Left ventricle myocardium inferior (tissue), 1 donor: ENCODE results near the gene KIF16B. TPM values are rescaled to one million over a fixed set of nuclear protein-coding genes. Genes with fewer than 3 reads are reported as not detected.

ENCODE experiments used
- DNase-seq: peaks from one replicate; pipeline ENCODE4 v3.0.0-alpha.2; 2020
- H3K27ac ChIP-seq: fragments of 200-600 bp; replicated peaks from 2 replicates; pipeline ENCODE4 v1.8.0; 2021
- H3K27me3 ChIP-seq: fragments of 200-600 bp; 2 replicates; pipeline ENCODE4 v1.8.0; 2021; ENCODE audit warnings: low read depth
- H3K36me3 ChIP-seq: fragments of 200-600 bp; 2 replicates; pipeline ENCODE4 v1.8.0; 2021
- H3K4me1 ChIP-seq: fragments of 200-600 bp; 2 replicates; pipeline ENCODE4 v1.8.0; 2021
- H3K4me3 ChIP-seq: fragments of 200-600 bp; 2 replicates; pipeline ENCODE4 v1.8.0; 2021; ENCODE audit warnings: mild to moderate bottlenecking, moderate library complexity
- H3K9me3 ChIP-seq: fragments of 200-600 bp; replicated peaks from 2 replicates; pipeline ENCODE4 v1.8.0; 2021
- CTCF ChIP-seq: fragments of 200-600 bp; IDR thresholded peaks from 2 replicates; pipeline ENCODE4 v1.8.0; 2021; ENCODE audit warnings: antibody characterized with exemption, mild to moderate bottlenecking, borderline replicate concordance
- intact Hi-C: fragments of 100-400 bp; cut with micrococcal nuclease; formaldehyde crosslinking; loops from one replicate; pipeline ENCODE4 v1.11.0; 2022
- total RNA-seq: library from RNA; stranded (reverse); fragmentation: NEBNext Ultra II Directional; extraction: Animal tissue kit (Norgen Biotek cat#: 25700); gene quantifications from one replicate; pipeline ENCODE4 v1.2.1, GENCODE V29; 2021
- donor health status: DM: no; HTN: yes; CAD: no; lungs with severe emphysema.

Gene KIF16B
- total RNA-seq, 1 donor from 2014 or later = 16.4 TPM

- peaks cover 1% of the 10 kb centered on the region for H3K36me3 ChIP-seq
- no peak for DNase-seq
- TF ChIP-seq CTCF = no peak
- H3K9me3 ChIP-seq = peaks cover 7% of the 10 kb centered on the region
- no peak overlapping the region for H3K27ac ChIP-seq
- no peaks in the 10 kb centered on the region for H3K4me1 ChIP-seq
- intact Hi-C loops = no loop called here
- no peaks in the 10 kb centered on the region for H3K27me3 ChIP-seq
- H3K4me3 ChIP-seq = no peak overlapping the region
Measured at GRCh38 chr20:16296931-16297330, 276.3 kb downstream of the KIF16B start.

- TF ChIP-seq CTCF = no peak
- intact Hi-C loops = no loop called here
- no peak for DNase-seq
- H3K4me3 ChIP-seq = no peak overlapping the region
- no peaks in the 10 kb centered on the region for H3K36me3 ChIP-seq
- no peaks in the 10 kb centered on the region for H3K4me1 ChIP-seq
- H3K27me3 ChIP-seq = no peaks in the 10 kb centered on the region
- no peaks in the 10 kb centered on the region for H3K9me3 ChIP-seq
- no peak overlapping the region for H3K27ac ChIP-seq
Measured at GRCh38 chr20:16295534-16295933, 277.7 kb downstream of the KIF16B start.

GRCh38 chr20:16293590-16293989 is 279.7 kb downstream of the KIF16B start:
- no peak for DNase-seq

GRCh38 chr20:16292226-16292880 is 280.9 kb downstream of the KIF16B start:
- no peaks in the 10 kb centered on the region for H3K36me3 ChIP-seq
- no peak for TF ChIP-seq CTCF
- no peaks in the 10 kb centered on the region for H3K9me3 ChIP-seq
- DNase-seq = no peak
- intact Hi-C loops = no loop called here
- no peaks in the 10 kb centered on the region for H3K27me3 ChIP-seq
- H3K27ac ChIP-seq = no peak overlapping the region
- H3K4me3 ChIP-seq = no peak overlapping the region
- no peaks in the 10 kb centered on the region for H3K4me1 ChIP-seq

More at GRCh38 chr20:16293590-16293989, 279.7 kb downstream of the KIF16B start:
- Histone ChIP-seq H3K27me3 (no peaks in the 10 kb centered on the region), H3K9me3 (no peaks in the 10 kb centered on the region), H3K36me3 (no peaks in the 10 kb centered on the region), H3K4me3 (no peak overlapping the region), H3K4me1 (no peaks in the 10 kb centered on the region), H3K27ac (no peak overlapping the region)
- intact Hi-C loops = no loop called here
- no peak for TF ChIP-seq CTCF

- Histone ChIP-seq H3K36me3 (peaks cover 3% of the 10 kb centered on the region), H3K27ac (no peak overlapping the region), H3K4me3 (no peak overlapping the region), H3K27me3 (no peaks in the 10 kb centered on the region), H3K9me3 (no peaks in the 10 kb centered on the region), H3K4me1 (no peaks in the 10 kb centered on the region)
- intact Hi-C loops = no loop called here
- DNase-seq = no peak
- TF ChIP-seq CTCF = no peak
Measured at GRCh38 chr20:16290358-16290757, 282.9 kb downstream of the KIF16B start.

- no peak for DNase-seq
- Histone ChIP-seq H3K36me3 (peaks cover 11% of the 10 kb centered on the region), H3K4me1 (no peaks in the 10 kb centered on the region), H3K9me3 (no peaks in the 10 kb centered on the region), H3K4me3 (no peak overlapping the region), H3K27me3 (no peaks in the 10 kb centered on the region), H3K27ac (no peak overlapping the region)
- no peak for TF ChIP-seq CTCF
- intact Hi-C loops = no loop called here
Measured at GRCh38 chr20:16287776-16288175, 285.5 kb downstream of the KIF16B start.
